Sigmoid colon (tissue), 4 donors: Measurements from ENCODE around the gene SCO2.

Source experiments
- EP300 ChIP-seq, 4 donors: sonication (generic); formaldehyde crosslinking; IDR thresholded peaks; one replicate each; pipeline ENCODE4 v1.6.1; 2017; ENCODE audit warnings: antibody characterized with exemption in 4 of 4
- POLR2A ChIP-seq, 2 donors: fragments of 450-650 bp; IDR thresholded peaks; one replicate each; pipeline ENCODE4 v1.6.1; 2016; ENCODE audit warnings: antibody characterized with exemption in 2 of 2, mild to moderate bottlenecking in 2 of 2, moderate library complexity in 2 of 2
- POLR2AphosphoS5 ChIP-seq, 4 donors: sonication (generic); formaldehyde crosslinking; IDR thresholded peaks; one replicate each; pipeline ENCODE4 v1.6.1; 2017; ENCODE audit warnings: antibody characterized with exemption in 4 of 4
- TF ChIP-seq, protein P1 (sequence below), 4 experiments: fragments of 450-650 bp in 3 of 4; fragments of 200-600 bp in 1 of 4; IDR thresholded peaks; one replicate each; pipeline ENCODE4 v1.5.1; 2016 to 2019; ENCODE audit warnings: antibody characterized with exemption in 4 of 4, mild to moderate bottlenecking in 3 of 4, moderate library complexity in 2 of 4

DNA sequence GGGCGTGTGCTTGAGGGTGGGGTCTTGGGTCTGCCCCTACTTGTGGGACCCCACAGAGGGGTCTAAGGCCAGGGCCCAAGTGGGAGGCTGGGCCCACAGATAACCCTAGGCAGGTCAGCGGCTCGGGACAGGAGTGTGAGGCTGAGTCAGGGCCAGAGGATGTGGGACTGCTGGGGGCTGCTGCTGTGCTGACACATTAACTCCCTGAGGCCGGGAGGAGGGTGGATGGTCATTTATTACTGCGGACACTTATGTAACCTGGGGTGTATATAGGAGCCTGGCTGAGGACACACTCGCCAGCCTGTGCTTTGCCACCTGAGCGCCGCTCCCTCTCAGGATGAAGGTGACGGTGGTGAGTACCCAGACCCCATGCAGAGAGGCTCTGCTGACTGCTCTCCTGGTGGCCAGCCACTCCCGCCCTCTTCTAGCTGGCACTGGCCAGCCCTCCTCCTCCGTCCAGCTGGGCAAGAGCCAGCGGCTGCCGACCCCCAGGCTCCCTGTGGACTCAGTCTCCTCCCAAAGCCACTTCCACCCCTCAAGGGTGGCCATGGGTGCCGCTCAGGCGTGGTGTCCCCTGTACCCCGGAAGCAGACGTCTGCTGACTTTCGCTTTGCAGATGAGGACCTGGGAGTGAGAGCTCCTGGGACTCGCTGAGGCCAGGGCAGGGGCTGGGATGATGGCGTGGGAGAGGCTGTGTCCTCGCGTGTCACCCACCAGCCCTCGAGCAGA lies 38.7 kb downstream of the SCO2 start, which contains the start of gene MIOX:
- TF ChIP-seq, protein P1, sequence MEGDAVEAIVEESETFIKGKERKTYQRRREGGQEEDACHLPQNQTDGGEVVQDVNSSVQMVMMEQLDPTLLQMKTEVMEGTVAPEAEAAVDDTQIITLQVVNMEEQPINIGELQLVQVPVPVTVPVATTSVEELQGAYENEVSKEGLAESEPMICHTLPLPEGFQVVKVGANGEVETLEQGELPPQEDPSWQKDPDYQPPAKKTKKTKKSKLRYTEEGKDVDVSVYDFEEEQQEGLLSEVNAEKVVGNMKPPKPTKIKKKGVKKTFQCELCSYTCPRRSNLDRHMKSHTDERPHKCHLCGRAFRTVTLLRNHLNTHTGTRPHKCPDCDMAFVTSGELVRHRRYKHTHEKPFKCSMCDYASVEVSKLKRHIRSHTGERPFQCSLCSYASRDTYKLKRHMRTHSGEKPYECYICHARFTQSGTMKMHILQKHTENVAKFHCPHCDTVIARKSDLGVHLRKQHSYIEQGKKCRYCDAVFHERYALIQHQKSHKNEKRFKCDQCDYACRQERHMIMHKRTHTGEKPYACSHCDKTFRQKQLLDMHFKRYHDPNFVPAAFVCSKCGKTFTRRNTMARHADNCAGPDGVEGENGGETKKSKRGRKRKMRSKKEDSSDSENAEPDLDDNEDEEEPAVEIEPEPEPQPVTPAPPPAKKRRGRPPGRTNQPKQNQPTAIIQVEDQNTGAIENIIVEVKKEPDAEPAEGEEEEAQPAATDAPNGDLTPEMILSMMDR (IDR thresholded peaks at IDR 0.05) = no peak
- no peak for TF ChIP-seq POLR2A (IDR thresholded peaks at IDR 0.05)
- TF ChIP-seq POLR2AphosphoS5 (IDR thresholded peaks at IDR 0.05) = no peak
- TF ChIP-seq EP300 (IDR thresholded peaks at IDR 0.05) = no peak
